HCT116 (cell line): ENCODE measurements around the gene NDUFS6. TPM values are rescaled to one million over a fixed set of nuclear protein-coding genes. Genes with fewer than 3 reads are reported as not detected.

Experiments used
- ATAC-seq: fragments of 200-7000 bp; cut with Tn5 transposase; 2 replicates; pipeline ENCODE4 v1.9.1; 2020; ENCODE audit warnings: mild to moderate bottlenecking, moderate library complexity
- BruUV-seq: library from RNA; stranded (reverse); fragments of 400-500 nt; replicated peaks from 2 replicates; lab custom pipeline; 2021; lab: Mats Ljungman, UMichigan
- CTCF ChIA-PET: fragments of 300-600 bp; sonication (Branson Sonifier 250); formaldehyde crosslinking; loops from one replicate; lab custom pipeline; 2021; ENCODE audit warnings: antibody characterized with exemption; lab: Charles Lee
- POLR2A ChIA-PET: fragments of 300-600, 350-600 bp; sonication (Branson Sonifier 250); formaldehyde crosslinking; loops from one replicate; lab custom pipeline; 2021; ENCODE audit warnings: antibody characterized with exemption; lab: Charles Lee
- RAD21 ChIA-PET, 2 experiments: fragments of 300-600 bp; sonication (Branson Sonifier 250); formaldehyde crosslinking; loops; one replicate each; lab custom pipeline; 2023; ENCODE audit warnings: low total read pairs in 2 of 2; ENCODE audit not compliant: uncharacterized antibody in 2 of 2, unreplicated experiment in 2 of 2, low non-redundant PET in 1 of 2; lab: Charles Lee
- DNase-seq: peaks from one replicate; pipeline ENCODE4 v3.0.0-alpha.2; 2010; ENCODE audit warnings: low read depth, low spot score
- H2AFZ ChIP-seq: fragments of 200-600 bp; shearing (Covaris generic), sonication (generic); 2 replicates; pipeline ENCODE4 v1.6.1; 2017; ENCODE audit warnings: low read depth, mixed run types, mixed read lengths, antibody characterized with exemption, low read length; ENCODE audit not compliant: poor library complexity, severe bottlenecking
- H3K27ac ChIP-seq: 2 replicates; pipeline ENCODE4 v1.5.1; 2012; ENCODE audit warnings: low read depth, low read length
- H3K27me3 ChIP-seq: fragments of 200-600 bp; sonication (generic); 2 replicates; pipeline ENCODE4 v1.6.1; 2016; ENCODE audit warnings: mixed run types, low read length, mixed read lengths; ENCODE audit not compliant: insufficient read depth
- H3K36me3 ChIP-seq, 2 experiments: fragments of 200-500 bp in 1 of 2; fragments of 200-600 bp in 1 of 2; sonication (Bioruptor generic) in 1 of 2; sonication (generic) in 1 of 2; 2 replicates each; pipeline versions ENCODE4 v1.5.1 to v1.6.1; 2014 to 2016; ENCODE audit warnings: low read length in 2 of 2, inconsistent platforms in 1 of 2, mixed read lengths in 1 of 2, mixed run types in 1 of 2; ENCODE audit not compliant: insufficient read depth in 2 of 2, control insufficient read depth in 1 of 2
- H3K4me1 ChIP-seq, 2 experiments: fragments of 200-600 bp in 1 of 2; sonication (generic) in 1 of 2; 2 replicates each; pipeline versions ENCODE4 v1.5.1 to v1.6.1; 2012 to 2017; ENCODE audit warnings: low read length in 2 of 2, inconsistent platforms in 1 of 2, mild to moderate bottlenecking in 1 of 2, mixed read lengths in 1 of 2, mixed run types in 1 of 2, moderate library complexity in 1 of 2; ENCODE audit not compliant: insufficient read depth in 2 of 2, control insufficient read depth in 1 of 2
- H3K4me2 ChIP-seq: fragments of 200-600 bp; sonication (generic); 2 replicates; pipeline ENCODE4 v1.6.1; 2017; ENCODE audit warnings: mixed run types, low read length, mixed read lengths
- H3K4me3 ChIP-seq, 2 experiments: fragments of 200-600 bp in 1 of 2; sonication (generic) in 1 of 2; replicated peaks in 1 of 2; 2 replicates each; pipeline ENCODE4 v1.5.1; 2011 to 2016; ENCODE audit warnings: low read length in 2 of 2, control low read depth in 1 of 2, low read depth in 1 of 2, mild to moderate bottlenecking in 1 of 2, mixed read lengths in 1 of 2, mixed run types in 1 of 2
- H3K79me2 ChIP-seq: fragments of 200-600 bp; sonication (generic); 2 replicates; pipeline ENCODE4 v1.6.1; 2017; ENCODE audit warnings: mild to moderate bottlenecking, mixed run types, low read length, moderate library complexity, mixed read lengths; ENCODE audit not compliant: insufficient read depth
- H3K9ac ChIP-seq: fragments of 200-600 bp; sonication (generic); 2 replicates; pipeline ENCODE4 v1.6.1; 2016; ENCODE audit warnings: low read length, mixed read lengths
- H3K9me2 ChIP-seq: fragments of 200-600 bp; sonication (generic), shearing (Covaris generic); 2 replicates; pipeline ENCODE4 v1.6.1; 2017; ENCODE audit warnings: mixed run types, mild to moderate bottlenecking, moderate library complexity; ENCODE audit not compliant: insufficient read depth
- H3K9me3 ChIP-seq, 2 experiments: fragments of 200-500 bp in 1 of 2; fragments of 200-600 bp in 1 of 2; sonication (Bioruptor generic) in 1 of 2; sonication (generic) in 1 of 2; 2 replicates each; pipeline ENCODE4 v1.6.1; 2014 to 2017; ENCODE audit warnings: low read length in 2 of 2, mixed read lengths in 2 of 2, inconsistent platforms in 1 of 2, low read depth in 1 of 2, mild to moderate bottlenecking in 1 of 2, mixed run types in 1 of 2, moderate library complexity in 1 of 2; ENCODE audit not compliant: control insufficient read depth in 1 of 2, insufficient read depth in 1 of 2
- H4K20me1 ChIP-seq: fragments of 200-600 bp; sonication (generic), shearing (Covaris generic); 2 replicates; pipeline ENCODE4 v1.6.1; 2017; ENCODE audit warnings: mixed run types, mild to moderate bottlenecking, moderate library complexity; ENCODE audit not compliant: insufficient read depth
- CBX3 ChIP-seq: IDR thresholded peaks from 2 replicates; pipeline ENCODE4 v1.6.1; 2012; ENCODE audit warnings: low read depth
- CEBPB ChIP-seq: IDR thresholded peaks from 2 replicates; pipeline ENCODE4 v1.6.1; 2012; ENCODE audit warnings: low read depth
- POLR2AphosphoS5 ChIP-seq: IDR thresholded peaks from 2 replicates; pipeline ENCODE4 v1.6.1; 2011; ENCODE audit warnings: mild to moderate bottlenecking, low read depth, low read length, moderate library complexity
- SIN3A ChIP-seq: IDR thresholded peaks from 2 replicates; pipeline ENCODE4 v1.6.1; 2012; ENCODE audit warnings: low read depth
- SRF ChIP-seq: IDR thresholded peaks from 2 replicates; pipeline ENCODE4 v1.6.1; 2012; ENCODE audit warnings: low read depth
- YY1 ChIP-seq: IDR thresholded peaks from 2 replicates; pipeline ENCODE4 v1.6.1; 2011; ENCODE audit warnings: low read length, low read depth, moderate library complexity, mild to moderate bottlenecking; ENCODE audit not compliant: insufficient replicate concordance; ENCODE audit errors: extremely low read depth
- ZFX ChIP-seq: fragments of 450-650 bp; IDR thresholded peaks from 2 replicates; pipeline ENCODE4 v1.6.1; 2017
- intact Hi-C: fragments of 100-400 bp; cut with micrococcal nuclease; formaldehyde crosslinking; loops from 2 replicates; pipeline ENCODE4 v1.10.0; 2022
- total RNA-seq: library from RNA; stranded (reverse); gene quantifications from one replicate; pipeline ENCODE4 v1.2.1, GENCODE V29; 2021; ENCODE audit not compliant: unreplicated experiment
- TF ChIP-seq, protein P1 (sequence below): IDR thresholded peaks from 2 replicates; pipeline ENCODE4 v1.6.1; 2011; ENCODE audit warnings: mild to moderate bottlenecking, low read length, moderate library complexity; ENCODE audit not compliant: insufficient replicate concordance; ENCODE audit errors: extremely low read depth
- TF ChIP-seq, protein P2 (sequence below), 3 experiments: fragments of 200-600 bp in 1 of 3; sonication (generic) in 1 of 3; IDR thresholded peaks in 2 of 3; conservative IDR thresholded peaks in 1 of 3; 2 replicates each; pipeline ENCODE4 v1.5.1; 2012 to 2017; ENCODE audit warnings: low read depth in 2 of 3, low read length in 2 of 3, antibody characterized with exemption in 1 of 3, borderline replicate concordance in 1 of 3, control low read depth in 1 of 3, mild to moderate bottlenecking in 1 of 3, mixed read lengths in 1 of 3, mixed run types in 1 of 3, moderate library complexity in 1 of 3; ENCODE audit not compliant: insufficient read depth in 1 of 3

NDUFS6 gene
- total RNA-seq, 1 experiment from 2014 or later: 43.8 TPM

DNA sequence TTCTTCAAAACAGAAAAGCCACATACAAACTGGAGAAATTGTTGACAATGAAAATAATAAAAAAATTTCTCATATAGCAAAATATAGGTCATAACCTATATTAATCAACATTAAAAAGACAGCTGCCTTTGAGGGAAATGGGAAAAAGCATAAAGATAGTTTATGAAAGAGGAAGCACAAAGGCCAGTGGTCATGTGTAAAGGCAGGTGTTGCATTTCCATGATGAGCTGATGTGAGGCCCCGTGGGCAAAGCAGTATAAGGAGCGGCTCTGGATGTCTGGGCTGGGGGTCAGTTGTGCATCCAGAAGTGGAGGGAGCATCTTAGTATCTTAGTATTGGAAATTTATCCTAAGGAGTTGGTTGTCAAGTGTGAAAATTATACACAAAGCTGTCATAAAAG lies 18.3 kb downstream of the NDUFS6 start:
- no peak overlapping the region for H3K4me3 ChIP-seq
- no peaks in the 10 kb centered on the region for H3K9me3 ChIP-seq
- RAD21 ChIA-PET: no interaction called here
- H2AFZ ChIP-seq: no peak overlapping the region
- no peaks in the 10 kb centered on the region for H3K9me2 ChIP-seq
- H3K27ac ChIP-seq: no peak overlapping the region
- POLR2A ChIA-PET: no interaction called here
- intact Hi-C loops: no loop called here
- H3K36me3 ChIP-seq: peaks cover 19 to 44% of the 10 kb centered on the region in 2 experiments; a peak in 3 of 4 replicates
- no peaks in the 10 kb centered on the region for H3K4me1 ChIP-seq
- ATAC-seq: no peak
- H3K9ac ChIP-seq: no peak overlapping the region
- DNase-seq: no peak
- no peaks in the 10 kb centered on the region for H4K20me1 ChIP-seq
- no peak for TF ChIP-seq SIN3A
- TF ChIP-seq, protein P1, sequence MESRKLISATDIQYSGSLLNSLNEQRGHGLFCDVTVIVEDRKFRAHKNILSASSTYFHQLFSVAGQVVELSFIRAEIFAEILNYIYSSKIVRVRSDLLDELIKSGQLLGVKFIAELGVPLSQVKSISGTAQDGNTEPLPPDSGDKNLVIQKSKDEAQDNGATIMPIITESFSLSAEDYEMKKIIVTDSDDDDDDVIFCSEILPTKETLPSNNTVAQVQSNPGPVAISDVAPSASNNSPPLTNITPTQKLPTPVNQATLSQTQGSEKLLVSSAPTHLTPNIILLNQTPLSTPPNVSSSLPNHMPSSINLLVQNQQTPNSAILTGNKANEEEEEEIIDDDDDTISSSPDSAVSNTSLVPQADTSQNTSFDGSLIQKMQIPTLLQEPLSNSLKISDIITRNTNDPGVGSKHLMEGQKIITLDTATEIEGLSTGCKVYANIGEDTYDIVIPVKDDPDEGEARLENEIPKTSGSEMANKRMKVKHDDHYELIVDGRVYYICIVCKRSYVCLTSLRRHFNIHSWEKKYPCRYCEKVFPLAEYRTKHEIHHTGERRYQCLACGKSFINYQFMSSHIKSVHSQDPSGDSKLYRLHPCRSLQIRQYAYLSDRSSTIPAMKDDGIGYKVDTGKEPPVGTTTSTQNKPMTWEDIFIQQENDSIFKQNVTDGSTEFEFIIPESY: no peak
- TF ChIP-seq CBX3: no peak
- TF ChIP-seq YY1: no peak
- TF ChIP-seq ZFX: no peak
- no peak for TF ChIP-seq SRF
- TF ChIP-seq, protein P2, sequence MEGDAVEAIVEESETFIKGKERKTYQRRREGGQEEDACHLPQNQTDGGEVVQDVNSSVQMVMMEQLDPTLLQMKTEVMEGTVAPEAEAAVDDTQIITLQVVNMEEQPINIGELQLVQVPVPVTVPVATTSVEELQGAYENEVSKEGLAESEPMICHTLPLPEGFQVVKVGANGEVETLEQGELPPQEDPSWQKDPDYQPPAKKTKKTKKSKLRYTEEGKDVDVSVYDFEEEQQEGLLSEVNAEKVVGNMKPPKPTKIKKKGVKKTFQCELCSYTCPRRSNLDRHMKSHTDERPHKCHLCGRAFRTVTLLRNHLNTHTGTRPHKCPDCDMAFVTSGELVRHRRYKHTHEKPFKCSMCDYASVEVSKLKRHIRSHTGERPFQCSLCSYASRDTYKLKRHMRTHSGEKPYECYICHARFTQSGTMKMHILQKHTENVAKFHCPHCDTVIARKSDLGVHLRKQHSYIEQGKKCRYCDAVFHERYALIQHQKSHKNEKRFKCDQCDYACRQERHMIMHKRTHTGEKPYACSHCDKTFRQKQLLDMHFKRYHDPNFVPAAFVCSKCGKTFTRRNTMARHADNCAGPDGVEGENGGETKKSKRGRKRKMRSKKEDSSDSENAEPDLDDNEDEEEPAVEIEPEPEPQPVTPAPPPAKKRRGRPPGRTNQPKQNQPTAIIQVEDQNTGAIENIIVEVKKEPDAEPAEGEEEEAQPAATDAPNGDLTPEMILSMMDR (IDR thresholded peaks at IDR 0.05 in 2 of 3, conservative IDR thresholded peaks at IDR 0.05 in 1 of 3; ENCODE audit: borderline replicate concordance in 1 of 3, insufficient read depth in 1 of 3, low read depth in 2 of 3, low read length in 2 of 3): no peak
- TF ChIP-seq CEBPB: no peak
- TF ChIP-seq POLR2AphosphoS5: no peak
- no peak overlapping the region for H3K4me2 ChIP-seq
- BruUV-seq: no TSS peak
- CTCF ChIA-PET: no interaction called here
- no peaks in the 10 kb centered on the region for H3K27me3 ChIP-seq
- H3K79me2 ChIP-seq: peaks cover 22% of the 10 kb centered on the region
